MCF 10A (cell line): ENCODE results near the gene B3GAT3. TPM values are rescaled to one million over a fixed set of nuclear protein-coding genes. Genes with fewer than 3 reads are reported as not detected.
A peak's percentile ranks its signal among the peaks of the same experiment; 100 is the strongest.

Experiments
- BruUV-seq: library from RNA; stranded (reverse); fragments of 400-500 nt; replicated peaks from 2 replicates; lab custom pipeline; 2021; lab: Mats Ljungman, UMichigan
- CTCF ChIA-PET: fragments of 300-600 bp; sonication (Branson Sonifier 250); formaldehyde crosslinking; extraction: SDS; loops from one replicate; lab custom pipeline; 2021; ENCODE audit warnings: antibody characterized with exemption, inconsistent platforms; lab: Yijun Ruan, JAX
- POLR2A ChIA-PET: fragments of 300-600, 350-650 bp; sonication (Branson Sonifier 250); formaldehyde crosslinking; extraction: SDS; loops from one replicate; lab custom pipeline; 2020; ENCODE audit warnings: antibody characterized with exemption, inconsistent platforms; lab: Yijun Ruan, JAX
- DNase-seq: peaks from one replicate; pipeline ENCODE4 v3.0.0-alpha.2; 2018; ENCODE audit not compliant: unreplicated experiment
- H3K27ac Mint-ChIP-seq: one replicate; pipeline ENCODE4 v1.8.0; 2022; ENCODE audit warnings: mild to moderate bottlenecking, low read depth, mixed read lengths; ENCODE audit not compliant: unreplicated experiment
- H3K27me3 Mint-ChIP-seq: one replicate; pipeline ENCODE4 v1.8.0; 2022; ENCODE audit warnings: mixed read lengths; ENCODE audit not compliant: insufficient read depth, unreplicated experiment
- H3K36me3 Mint-ChIP-seq: one replicate; pipeline ENCODE4 v1.8.0; 2022; ENCODE audit warnings: mild to moderate bottlenecking, moderate library complexity, mixed read lengths; ENCODE audit not compliant: insufficient read depth, unreplicated experiment
- H3K4me1 Mint-ChIP-seq: one replicate; pipeline ENCODE4 v1.8.0; 2022; ENCODE audit warnings: mixed read lengths; ENCODE audit not compliant: insufficient read depth, unreplicated experiment
- H3K4me3 Mint-ChIP-seq: one replicate; pipeline ENCODE4 v1.8.0; 2022; ENCODE audit warnings: mild to moderate bottlenecking, moderate library complexity, mixed read lengths; ENCODE audit not compliant: unreplicated experiment
- H3K9me3 Mint-ChIP-seq: one replicate; pipeline ENCODE4 v1.8.0; 2022; ENCODE audit warnings: mixed read lengths; ENCODE audit not compliant: unreplicated experiment
- CTCF ChIP-seq: fragments of 200-600 bp; IDR thresholded peaks from one replicate; pipeline ENCODE4 v1.8.0; 2022; ENCODE audit warnings: antibody characterized with exemption, mild to moderate bottlenecking; ENCODE audit not compliant: unreplicated experiment
- intact Hi-C: fragments of 100-400 bp; cut with micrococcal nuclease; formaldehyde crosslinking; loops from 2 replicates; pipeline ENCODE4 v1.14.1; 2022
- total RNA-seq: library from RNA; stranded (reverse); gene quantifications from 2 replicates; pipeline ENCODE4 v1.2.3, GENCODE V29; 2022

Gene B3GAT3
- total RNA-seq, 1 experiment from 2014 or later, result 42.4 TPM

GRCh38 chr11:62644220-62644619 lies 22.4 kb upstream of the B3GAT3 start:
- no TSS peak for BruUV-seq
- no peak for TF ChIP-seq CTCF
- Mint-ChIP-seq H3K9me3 (no peaks in the 10 kb centered on the region), H3K27ac (no peak overlapping the region), H3K36me3 (peaks cover 48% of the 10 kb centered on the region), H3K4me1 (no peaks in the 10 kb centered on the region), H3K4me3 (peak overlapping the region; percentile 95), H3K27me3 (no peaks in the 10 kb centered on the region)
- ChIA-PET CTCF (interaction anchor here (0.6 to 1.0 kb wide), 4 partner anchors 14 to 54 kb away, joined by 3 to 4 read pairs (median 3); no protein-coding TSS in a partner anchor), POLR2A (interaction anchor here (0.6 to 6.5 kb wide), 12 partner anchors 9 to 1768 kb away, joined by 3 to 95 read pairs (median 4); partner anchors contain the start of genes B3GAT3, HNRNPUL2, INTS5 and LBHD1)
- intact Hi-C loops, result no loop called here
- no peak for DNase-seq

- Mint-ChIP-seq H3K4me3 (no peak overlapping the region), H3K27ac (peak overlapping the region; percentile 82), H3K36me3 (peaks cover 94% of the 10 kb centered on the region), H3K27me3 (no peaks in the 10 kb centered on the region), H3K4me1 (no peaks in the 10 kb centered on the region), H3K9me3 (no peaks in the 10 kb centered on the region)
- ChIA-PET CTCF (no interaction called here), POLR2A (interaction anchor here (1.5 kb wide), 1 partner anchor 33 kb away, joined by 3 read pairs; no protein-coding TSS in a partner anchor)
- no peak for TF ChIP-seq CTCF
- intact Hi-C loops, result no loop called here
- DNase-seq, result no peak
- no TSS peak for BruUV-seq
These were observed 10.7 kb upstream of the B3GAT3 start for GRCh38 chr11:62632492-62632891.

GRCh38 chr11:62627713-62628112 lies 5.9 kb upstream of the B3GAT3 start:
- no peak for TF ChIP-seq CTCF
- Mint-ChIP-seq H3K36me3 (peaks cover 65% of the 10 kb centered on the region), H3K27ac (no peak overlapping the region), H3K27me3 (no peaks in the 10 kb centered on the region), H3K4me1 (no peaks in the 10 kb centered on the region), H3K4me3 (no peak overlapping the region), H3K9me3 (no peaks in the 10 kb centered on the region)
- BruUV-seq, result no TSS peak
- ChIA-PET POLR2A (no interaction called here), CTCF (interaction anchor here (0.8 to 1.7 kb wide), 4 partner anchors 8 to 232 kb away, joined by 4 to 5 read pairs (median 4); no protein-coding TSS in a partner anchor)
- intact Hi-C loops, result no loop called here
- no peak for DNase-seq

GRCh38 chr11:62622476-62623089 lies 797 bp upstream of the B3GAT3 start:
- peaks cover 50% of the 10 kb centered on the region for H3K36me3 Mint-ChIP-seq

More at GRCh38 chr11:62622476-62623089, 797 bp upstream of the B3GAT3 start:
- DNase-seq, result no peak
- no peaks in the 10 kb centered on the region for H3K27me3 Mint-ChIP-seq
- POLR2A ChIA-PET, result interaction anchor here (0.5 to 7.3 kb wide), 29 partner anchors 11 to 839 kb away, joined by 3 to 149 read pairs (median 7); partner anchors contain the start of genes AHNAK, C11orf98, CSKMT and EEF1G
- no peak for TF ChIP-seq CTCF
- peak overlapping the region; percentile 92 for H3K27ac Mint-ChIP-seq
- TSS peak; percentile 100 for BruUV-seq
- H3K9me3 Mint-ChIP-seq, result no peaks in the 10 kb centered on the region
- CTCF ChIA-PET, result interaction anchor here (0.6 to 2.5 kb wide), 9 partner anchors 9 to 227 kb away, joined by 3 to 17 read pairs (median 4); partner anchors contain the start of genes EML3, ROM1 and TUT1
- H3K4me3 Mint-ChIP-seq, result peak overlapping the region; percentile 97
- peaks cover 12% of the 10 kb centered on the region for H3K4me1 Mint-ChIP-seq
- intact Hi-C loops, result no loop called here
